H9 (cell line): Measurements from ENCODE around the gene EDDM3A. TPM values are rescaled to one million over a fixed set of nuclear protein-coding genes. Genes with fewer than 3 reads are reported as not detected.

ENCODE experiments used
- DNase-seq: peaks from one replicate; pipeline ENCODE4 v3.0.0-alpha.2; 2017
- H2AFZ ChIP-seq: one replicate; pipeline ENCODE4 v1.6.1; 2013; ENCODE audit warnings: mild to moderate bottlenecking, low read length, control low read depth, moderate library complexity
- H2AK5ac ChIP-seq: 2 replicates; pipeline ENCODE4 v1.6.1; 2013; ENCODE audit warnings: low read length, control low read depth, mixed read lengths; ENCODE audit not compliant: insufficient read length
- H2BK120ac ChIP-seq: one replicate; pipeline ENCODE4 v1.6.1; 2013; ENCODE audit warnings: low read depth, mild to moderate bottlenecking, low read length, control low read depth, inconsistent platforms; ENCODE audit not compliant: poor library complexity, severe bottlenecking
- H2BK12ac ChIP-seq: 2 replicates; pipeline ENCODE4 v1.6.1; 2013; ENCODE audit warnings: low read length, control low read depth, mixed read lengths, low read depth; ENCODE audit not compliant: insufficient read length
- H2BK15ac ChIP-seq: 2 replicates; pipeline ENCODE4 v1.6.1; 2013; ENCODE audit warnings: low read depth, low read length, control low read depth
- H2BK20ac ChIP-seq: one replicate; pipeline ENCODE4 v1.6.1; 2013; ENCODE audit warnings: low read depth, mild to moderate bottlenecking, low read length, control low read depth, inconsistent platforms; ENCODE audit not compliant: poor library complexity, severe bottlenecking
- H2BK5ac ChIP-seq: 2 replicates; pipeline ENCODE4 v1.6.1; 2013; ENCODE audit warnings: low read length, control low read depth, mixed read lengths; ENCODE audit not compliant: insufficient read length
- H3K14ac ChIP-seq: 2 replicates; pipeline ENCODE4 v1.6.1; 2013; ENCODE audit warnings: low read length, control low read depth; ENCODE audit not compliant: insufficient read depth
- H3K18ac ChIP-seq: 2 replicates; pipeline ENCODE4 v1.6.1; 2013; ENCODE audit warnings: low read depth, mild to moderate bottlenecking, mixed read lengths, low read length, control low read depth; ENCODE audit not compliant: insufficient read length
- H3K23ac ChIP-seq: 2 replicates; pipeline ENCODE4 v1.6.1; 2013; ENCODE audit warnings: low read length, control low read depth, mixed read lengths, low read depth; ENCODE audit not compliant: insufficient read length
- H3K23me2 ChIP-seq: 2 replicates; pipeline ENCODE4 v1.6.1; 2013; ENCODE audit warnings: low read depth, mild to moderate bottlenecking, mixed read lengths, low read length, control low read depth; ENCODE audit not compliant: insufficient read length, poor library complexity, severe bottlenecking
- H3K27ac ChIP-seq: 2 replicates; pipeline ENCODE4 v1.5.1; 2013; ENCODE audit warnings: low read length, control low read depth, mixed read lengths, low read depth; ENCODE audit not compliant: insufficient read length
- H3K27me3 ChIP-seq: 2 replicates; pipeline ENCODE4 v1.6.1; 2013; ENCODE audit warnings: low read length, control low read depth, inconsistent platforms; ENCODE audit not compliant: insufficient read depth
- H3K4ac ChIP-seq: 2 replicates; pipeline ENCODE4 v1.6.1; 2013; ENCODE audit warnings: low read depth, mild to moderate bottlenecking, control low read depth, inconsistent platforms, low read length, moderate library complexity
- H3K4me1 ChIP-seq: 2 replicates; pipeline ENCODE4 v1.6.1; 2013; ENCODE audit warnings: low read length, control low read depth, inconsistent platforms; ENCODE audit not compliant: insufficient read depth
- H3K4me2 ChIP-seq: 2 replicates; pipeline ENCODE4 v1.6.1; 2013; ENCODE audit warnings: low read length, control low read depth, mixed read lengths; ENCODE audit not compliant: insufficient read length, insufficient read depth
- H3K56ac ChIP-seq: 2 replicates; pipeline ENCODE4 v1.6.1; 2013; ENCODE audit warnings: low read depth, mild to moderate bottlenecking, mixed read lengths, low read length, control low read depth; ENCODE audit not compliant: insufficient read length
- H3K79me1 ChIP-seq: 2 replicates; pipeline ENCODE4 v1.6.1; 2013; ENCODE audit warnings: low read depth, mild to moderate bottlenecking, moderate library complexity, low read length, control low read depth, inconsistent platforms; ENCODE audit not compliant: insufficient read depth, poor library complexity, severe bottlenecking
- H3K79me2 ChIP-seq: 2 replicates; pipeline ENCODE4 v1.6.1; 2013; ENCODE audit warnings: low read length, control low read depth, inconsistent platforms; ENCODE audit not compliant: insufficient read depth
- H3K9ac ChIP-seq: 2 replicates; pipeline ENCODE4 v1.6.1; 2013; ENCODE audit warnings: low read length, control low read depth, mixed read lengths; ENCODE audit not compliant: insufficient read length; ENCODE audit errors: extremely low read depth
- H3K9me3 ChIP-seq: one replicate; pipeline ENCODE4 v1.6.1; 2013; ENCODE audit warnings: low read depth, low read length, inconsistent platforms; ENCODE audit not compliant: control insufficient read depth
- H3T11ph ChIP-seq: one replicate; pipeline ENCODE4 v1.6.1; 2013; ENCODE audit warnings: mild to moderate bottlenecking, low read length, control low read depth, inconsistent platforms
- H4K20me1 ChIP-seq: one replicate; pipeline ENCODE4 v1.6.1; 2013; ENCODE audit not compliant: control insufficient read depth, insufficient read length, insufficient read depth
- H4K5ac ChIP-seq: 2 replicates; pipeline ENCODE4 v1.6.1; 2013; ENCODE audit warnings: low read depth, mild to moderate bottlenecking, mixed read lengths, low read length, control low read depth; ENCODE audit not compliant: insufficient read length
- H4K8ac ChIP-seq: replicated peaks from 2 replicates; pipeline ENCODE4 v1.6.1; 2013; ENCODE audit warnings: low read length, control low read depth, mixed read lengths, low read depth; ENCODE audit not compliant: insufficient read length
- H4K91ac ChIP-seq: 2 replicates; pipeline ENCODE4 v1.6.1; 2013; ENCODE audit warnings: low read depth, mild to moderate bottlenecking, moderate library complexity, mixed read lengths, low read length, control low read depth; ENCODE audit not compliant: insufficient read length
- H3K27ac Mint-ChIP-seq, 3 experiments: 2 replicates in 2 of 3; 3 replicates in 1 of 3; pipeline ENCODE4 v1.8.0; 2020 to 2021; ENCODE audit warnings: mixed read lengths in 3 of 3, mild to moderate bottlenecking in 1 of 3, moderate library complexity in 1 of 3
- H3K27me3 Mint-ChIP-seq: 2 replicates; pipeline ENCODE4 v1.8.0; 2021; ENCODE audit warnings: low read depth, mild to moderate bottlenecking, moderate library complexity, mixed read lengths
- H3K36me3 Mint-ChIP-seq, 3 experiments: 2 replicates in 2 of 3; 3 replicates in 1 of 3; pipeline ENCODE4 v1.8.0; 2020 to 2021; ENCODE audit warnings: low read depth in 3 of 3, mixed read lengths in 3 of 3; ENCODE audit not compliant: insufficient read depth in 1 of 3
- H3K4me1 Mint-ChIP-seq, 2 experiments: 2 replicates each; pipeline ENCODE4 v1.8.0; 2020; ENCODE audit warnings: mixed read lengths in 2 of 2
- H3K4me3 Mint-ChIP-seq, 2 experiments: 2 replicates in 1 of 2; 3 replicates in 1 of 2; pipeline ENCODE4 v1.8.0; 2020 to 2021; ENCODE audit warnings: mild to moderate bottlenecking in 2 of 2, mixed read lengths in 2 of 2, moderate library complexity in 1 of 2
- H3K9me3 Mint-ChIP-seq, 2 experiments: 2 replicates in 1 of 2; 3 replicates in 1 of 2; pipeline ENCODE4 v1.8.0; 2020; ENCODE audit warnings: mild to moderate bottlenecking in 2 of 2, mixed read lengths in 2 of 2, moderate library complexity in 1 of 2
- WGBS: extraction: QIAGEN DNeasy Blood & Tissue Kit; methylation state at CpG from one replicate; pipeline ENCODE4 v1.1.7; 2013; ENCODE audit warnings: missing lambda C conversion rate, low lambda C conversion rate, mixed read lengths; ENCODE audit not compliant: insufficient read length; ENCODE audit errors: extremely low coverage; 5-methylcytosine and 5-hydroxymethylcytosine counted together
- total RNA-seq: library from RNA; stranded (reverse); gene quantifications from 2 replicates; pipeline ENCODE4 v1.2.1, GENCODE V29; 2021
- TF ChIP-seq, protein P1 (sequence below): fragments of 200-600 bp; sonication (generic); conservative IDR thresholded peaks from 3 replicates; pipeline ENCODE4 v1.8.0; 2021; ENCODE audit warnings: antibody characterized with exemption, mild to moderate bottlenecking

The EDDM3A gene
- total RNA-seq, 1 experiment from 2014 or later, result not detected

DNA sequence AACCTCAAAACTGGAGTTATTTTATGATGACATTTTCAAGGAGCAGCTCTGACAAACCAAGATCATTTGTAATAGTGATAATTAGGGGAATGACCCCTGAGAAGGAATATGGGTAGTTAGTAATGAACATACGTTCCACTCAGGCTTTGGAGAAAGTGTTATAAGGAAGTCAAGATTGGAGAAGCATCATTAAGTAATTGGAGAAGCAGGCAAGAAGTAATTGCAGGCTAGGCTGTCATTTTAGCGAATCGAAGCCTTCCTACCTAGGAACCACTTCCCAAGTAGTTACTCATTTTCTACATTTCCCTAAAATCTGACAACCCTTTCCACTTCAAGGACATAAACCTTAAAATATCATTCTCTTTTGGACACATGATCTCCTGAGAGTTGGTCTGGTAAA lies 23.7 kb downstream of the EDDM3A start:
- H3K4ac ChIP-seq, result no peak overlapping the region
- H3K79me2 ChIP-seq, result no peaks in the 10 kb centered on the region
- no peak overlapping the region for H2BK20ac ChIP-seq
- no peak overlapping the region for H4K8ac ChIP-seq
- no peak overlapping the region for H3K14ac ChIP-seq
- H2AFZ ChIP-seq, result no peak overlapping the region
- no peaks in the 10 kb centered on the region for H4K20me1 ChIP-seq
- no peak overlapping the region for H3K56ac ChIP-seq
- H3K9ac ChIP-seq, result no peak overlapping the region
- H2AK5ac ChIP-seq, result no peak overlapping the region
- no peak overlapping the region for H4K5ac ChIP-seq
- H2BK12ac ChIP-seq, result no peak overlapping the region
- H3K27ac ChIP-seq, result no peak overlapping the region
- DNase-seq, result no peak
- no CpG with 5 or more reads among the region's 3 CpGs for WGBS
- no peaks in the 10 kb centered on the region for H3K79me1 ChIP-seq
- Mint-ChIP-seq H3K4me3 (no peak overlapping the region), H3K36me3 (peaks cover 0 to 1% (median 0%) of the 10 kb centered on the region in 3 experiments; a peak in 1 of 7 replicates), H3K4me1 (peaks cover 35 to 49% of the 10 kb centered on the region in 2 experiments), H3K9me3 (peaks cover 0 to 3% of the 10 kb centered on the region in 2 experiments; a peak in 2 of 5 replicates), H3K27me3 (no peaks in the 10 kb centered on the region; the same call in 1 of the 2 replicates), H3K27ac (no peak overlapping the region)
- H3T11ph ChIP-seq, result no peak overlapping the region
- H3K23ac ChIP-seq, result no peak overlapping the region
- no peaks in the 10 kb centered on the region for H3K9me3 ChIP-seq
- H3K27me3 ChIP-seq, result no peaks in the 10 kb centered on the region
- H4K91ac ChIP-seq, result no peak overlapping the region
- TF ChIP-seq, protein P1, sequence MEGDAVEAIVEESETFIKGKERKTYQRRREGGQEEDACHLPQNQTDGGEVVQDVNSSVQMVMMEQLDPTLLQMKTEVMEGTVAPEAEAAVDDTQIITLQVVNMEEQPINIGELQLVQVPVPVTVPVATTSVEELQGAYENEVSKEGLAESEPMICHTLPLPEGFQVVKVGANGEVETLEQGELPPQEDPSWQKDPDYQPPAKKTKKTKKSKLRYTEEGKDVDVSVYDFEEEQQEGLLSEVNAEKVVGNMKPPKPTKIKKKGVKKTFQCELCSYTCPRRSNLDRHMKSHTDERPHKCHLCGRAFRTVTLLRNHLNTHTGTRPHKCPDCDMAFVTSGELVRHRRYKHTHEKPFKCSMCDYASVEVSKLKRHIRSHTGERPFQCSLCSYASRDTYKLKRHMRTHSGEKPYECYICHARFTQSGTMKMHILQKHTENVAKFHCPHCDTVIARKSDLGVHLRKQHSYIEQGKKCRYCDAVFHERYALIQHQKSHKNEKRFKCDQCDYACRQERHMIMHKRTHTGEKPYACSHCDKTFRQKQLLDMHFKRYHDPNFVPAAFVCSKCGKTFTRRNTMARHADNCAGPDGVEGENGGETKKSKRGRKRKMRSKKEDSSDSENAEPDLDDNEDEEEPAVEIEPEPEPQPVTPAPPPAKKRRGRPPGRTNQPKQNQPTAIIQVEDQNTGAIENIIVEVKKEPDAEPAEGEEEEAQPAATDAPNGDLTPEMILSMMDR, result no peak
- no peak overlapping the region for H3K4me2 ChIP-seq
- peaks cover 5% of the 10 kb centered on the region for H3K4me1 ChIP-seq
- no peak overlapping the region for H2BK15ac ChIP-seq
- no peak overlapping the region for H2BK5ac ChIP-seq
- H3K18ac ChIP-seq, result no peak overlapping the region
- no peaks in the 10 kb centered on the region for H3K23me2 ChIP-seq
- H2BK120ac ChIP-seq, result no peak overlapping the region
